CD4-positive, alpha-beta memory T cell (primary cell): ENCODE measurements around the gene CYP4F8. TPM values are rescaled to one million over a fixed set of nuclear protein-coding genes. Genes with fewer than 3 reads are reported as not detected.

Experiments
- CTCF ChIA-PET: fragments of 350-600 bp; sonication (Branson Sonifier 250); formaldehyde crosslinking; loops from one replicate; lab custom pipeline; 2021; ENCODE audit warnings: inconsistent platforms; ENCODE audit not compliant: partially characterized antibody; lab: Charles Lee
- POLR2A ChIA-PET: fragments of 350-600 bp; sonication (Branson Sonifier 250); formaldehyde crosslinking; loops from one replicate; lab custom pipeline; 2021; ENCODE audit not compliant: partially characterized antibody; lab: Charles Lee
- DNase-seq, 5 donors: peaks; one replicate each; pipeline versions ENCODE4 v3.0.0 to v3.0.0-alpha.2; 2020 to 2022; ENCODE audit warnings: mixed read lengths in 1 of 5
- H3K27ac ChIP-seq: one replicate; pipeline ENCODE4 v1.7.0; 2013; ENCODE audit warnings: low read depth, low read length
- H3K27me3 ChIP-seq: 2 replicates; pipeline ENCODE4 v1.7.0; 2013; ENCODE audit warnings: mild to moderate bottlenecking, low read length, moderate library complexity; ENCODE audit not compliant: insufficient read depth
- H3K36me3 ChIP-seq: 2 replicates; pipeline ENCODE4 v1.7.0; 2013; ENCODE audit warnings: mild to moderate bottlenecking, low read length, moderate library complexity; ENCODE audit not compliant: insufficient read depth
- H3K4me1 ChIP-seq: 2 replicates; pipeline ENCODE4 v1.7.0; 2013; ENCODE audit warnings: mild to moderate bottlenecking, low read length, moderate library complexity; ENCODE audit not compliant: insufficient read depth
- H3K4me3 ChIP-seq, 2 donors: one replicate each; pipeline ENCODE4 v1.7.0; 2013; ENCODE audit warnings: low read length in 2 of 2, mild to moderate bottlenecking in 1 of 2
- H3K9me3 ChIP-seq, 2 donors: one replicate each; pipeline ENCODE4 v1.7.0; 2013; ENCODE audit warnings: low read length in 2 of 2, control low read depth in 1 of 2; ENCODE audit not compliant: control insufficient read depth in 1 of 2
- H3K27ac Mint-ChIP-seq, 7 donors: one replicate each; pipeline ENCODE4 v1.8.0; 2020 to 2021; ENCODE audit warnings: mixed read lengths in 7 of 7, mild to moderate bottlenecking in 6 of 7, inconsistent platforms in 3 of 7, moderate library complexity in 3 of 7
- H3K27me3 Mint-ChIP-seq, 2 donors: one replicate each; pipeline ENCODE4 v1.8.0; 2020 to 2021; ENCODE audit warnings: mixed read lengths in 2 of 2
- H3K36me3 Mint-ChIP-seq, 2 donors: one replicate each; pipeline ENCODE4 v1.8.0; 2020 to 2021; ENCODE audit warnings: mixed read lengths in 2 of 2, inconsistent platforms in 1 of 2, mild to moderate bottlenecking in 1 of 2
- H3K4me1 Mint-ChIP-seq, 4 donors: one replicate each; pipeline ENCODE4 v1.8.0; 2020 to 2021; ENCODE audit warnings: mixed read lengths in 4 of 4, mild to moderate bottlenecking in 1 of 4
- H3K4me3 Mint-ChIP-seq, 8 donors: one replicate each; pipeline ENCODE4 v1.8.0; 2020 to 2021; ENCODE audit warnings: mixed read lengths in 8 of 8, mild to moderate bottlenecking in 7 of 8, moderate library complexity in 6 of 8, inconsistent platforms in 3 of 8
- H3K9me3 Mint-ChIP-seq, 8 donors: one replicate each; pipeline ENCODE4 v1.8.0; 2020 to 2021; ENCODE audit warnings: mixed read lengths in 8 of 8, mild to moderate bottlenecking in 5 of 8, inconsistent platforms in 3 of 8, moderate library complexity in 1 of 8
- intact Hi-C: fragments of 100-400 bp; cut with micrococcal nuclease; formaldehyde crosslinking; loops from one replicate; pipeline ENCODE4 v1.15.1; 2023
- polyA plus RNA-seq, 2 donors: library from polyadenylated mRNA; unstranded; fragments of 300-500 nt; fragmentation: Illumina TruSeq; gene quantifications; one replicate each; pipeline ENCODE4 v1.2.3, GENCODE V29; 2021
- total RNA-seq, 2 experiments: library from RNA; stranded (reverse); gene quantifications; one replicate each; pipeline ENCODE4 v1.2.3, GENCODE V29; 2021

The CYP4F8 gene
- total and polyA plus RNA-seq, 4 experiments from 2014 or later = not detected

DNA sequence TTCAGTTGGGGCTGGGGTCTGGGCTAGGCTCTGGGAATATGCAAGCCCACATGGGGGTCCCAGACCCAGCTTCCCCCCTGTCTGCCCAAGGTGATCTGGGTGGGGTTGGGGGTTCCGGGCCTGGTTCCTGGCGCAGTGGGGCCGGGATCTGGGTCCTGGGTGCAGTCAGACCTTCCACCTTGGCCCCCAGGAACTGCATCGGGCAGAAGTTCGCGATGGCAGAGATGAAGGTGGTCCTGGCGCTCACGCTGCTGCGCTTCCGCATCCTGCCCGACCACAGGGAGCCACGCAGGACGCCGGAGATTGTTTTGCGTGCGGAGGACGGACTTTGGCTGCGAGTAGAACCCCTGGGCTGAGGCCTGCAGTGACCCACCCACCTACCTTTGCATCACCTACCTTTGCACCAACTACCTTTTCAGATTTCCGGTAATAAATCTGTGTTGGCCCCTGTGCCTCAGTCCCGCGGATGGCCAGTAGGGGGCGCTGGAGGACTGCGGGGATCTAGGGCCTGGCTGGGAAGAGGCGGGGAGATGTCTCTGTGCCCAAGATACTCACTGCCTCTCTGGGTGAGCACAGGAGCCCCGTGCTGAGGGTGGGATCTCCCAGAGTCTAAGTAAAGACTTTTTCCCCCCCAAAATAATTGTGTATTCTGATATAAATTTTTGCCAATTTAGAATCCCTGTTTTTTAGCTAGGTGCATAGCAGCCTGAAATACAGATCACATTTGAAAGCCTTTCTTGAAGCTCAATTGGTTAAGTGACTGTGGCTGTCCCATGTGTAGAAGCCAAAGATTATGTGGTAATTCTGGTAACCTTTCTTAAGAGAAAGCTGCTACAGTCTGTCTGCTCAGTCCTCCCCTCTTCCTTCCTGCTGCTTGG, 14.2 kb downstream of the CYP4F8 start:
- Mint-ChIP-seq H3K4me1 (peaks cover 2 to 13% (median 9%) of the 10 kb centered on the region in 4 donors), H3K9me3 (no peaks in the 10 kb centered on the region), H3K27ac (no peak overlapping the region), H3K27me3 (peaks cover 3 to 14% of the 10 kb centered on the region in 2 donors), H3K36me3 (no peaks in the 10 kb centered on the region), H3K4me3 (no peak overlapping the region)
- Histone ChIP-seq H3K36me3 (no peaks in the 10 kb centered on the region), H3K4me1 (peaks cover 14% of the 10 kb centered on the region), H3K4me3 (no peak overlapping the region), H3K27ac (no peak overlapping the region), H3K27me3 (no peaks in the 10 kb centered on the region), H3K9me3 (no peaks in the 10 kb centered on the region)
- ChIA-PET CTCF (interaction anchor here (0.6 to 1.8 kb wide), 8 partner anchors 223 to 594 kb away, joined by 3 to 11 read pairs (median 4); partner anchors contain the start of gene FAM32A), POLR2A (interaction anchor here (0.8 kb wide), 1 partner anchor 208 kb away, joined by 3 read pairs; no protein-coding TSS in a partner anchor)
- intact Hi-C loops = loop anchor here (1.0 to 10.0 kb wide), 6 partner anchors 44 to 553 kb away; partner anchors contain the start of genes CYP4F12 and RAB8A
- peak; percentile 80 to 86 (median 81) for DNase-seq

DNA sequence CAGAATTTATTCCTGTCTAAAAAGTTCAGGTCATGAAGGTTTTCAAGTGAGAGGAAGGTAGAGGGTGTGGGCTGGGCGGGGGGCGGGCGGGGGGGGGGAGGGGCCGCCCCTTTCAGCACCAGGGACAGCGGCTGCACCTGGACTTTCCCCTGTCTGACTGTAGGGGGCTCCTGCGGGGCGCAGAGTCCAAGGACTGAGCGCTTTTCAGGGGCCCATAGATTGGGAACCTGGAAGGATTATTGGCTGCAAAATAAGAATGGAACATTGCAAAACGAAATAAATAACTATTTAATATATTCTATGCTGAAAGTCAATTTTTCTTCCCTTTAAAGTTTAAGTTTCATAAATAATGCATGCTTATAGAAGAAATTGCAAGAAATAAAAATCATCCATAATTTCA, 16.8 kb downstream of the CYP4F8 start:
- ChIA-PET CTCF (interaction anchor here (0.7 to 0.9 kb wide), 2 partner anchors 237 to 553 kb away, joined by 4 read pairs; partner anchors contain the start of gene FAM32A), POLR2A (interaction anchor here (1.1 kb wide), 1 partner anchor 544 kb away, joined by 3 read pairs; no protein-coding TSS in a partner anchor)
- peaks cover 2 to 17% (median 9%) of the 10 kb centered on the region in 4 donors for H3K4me1 Mint-ChIP-seq
- H3K4me3 ChIP-seq = no peak overlapping the region
- no peaks in the 10 kb centered on the region for H3K9me3 ChIP-seq
- intact Hi-C loops = no loop called here
- no peaks in the 10 kb centered on the region for H3K9me3 Mint-ChIP-seq
- H3K27me3 Mint-ChIP-seq = peaks cover 7 to 8% of the 10 kb centered on the region in 2 donors
- H3K27ac ChIP-seq = no peak overlapping the region
- no peak overlapping the region for H3K4me3 Mint-ChIP-seq
- peak in 4 of 5 donors; percentile 8 to 25 (median 15) for DNase-seq
- H3K36me3 ChIP-seq = no peaks in the 10 kb centered on the region
- H3K27ac Mint-ChIP-seq = no peak overlapping the region
- H3K4me1 ChIP-seq = peaks cover 14% of the 10 kb centered on the region
- no peaks in the 10 kb centered on the region for H3K27me3 ChIP-seq
- no peaks in the 10 kb centered on the region for H3K36me3 Mint-ChIP-seq

DNA sequence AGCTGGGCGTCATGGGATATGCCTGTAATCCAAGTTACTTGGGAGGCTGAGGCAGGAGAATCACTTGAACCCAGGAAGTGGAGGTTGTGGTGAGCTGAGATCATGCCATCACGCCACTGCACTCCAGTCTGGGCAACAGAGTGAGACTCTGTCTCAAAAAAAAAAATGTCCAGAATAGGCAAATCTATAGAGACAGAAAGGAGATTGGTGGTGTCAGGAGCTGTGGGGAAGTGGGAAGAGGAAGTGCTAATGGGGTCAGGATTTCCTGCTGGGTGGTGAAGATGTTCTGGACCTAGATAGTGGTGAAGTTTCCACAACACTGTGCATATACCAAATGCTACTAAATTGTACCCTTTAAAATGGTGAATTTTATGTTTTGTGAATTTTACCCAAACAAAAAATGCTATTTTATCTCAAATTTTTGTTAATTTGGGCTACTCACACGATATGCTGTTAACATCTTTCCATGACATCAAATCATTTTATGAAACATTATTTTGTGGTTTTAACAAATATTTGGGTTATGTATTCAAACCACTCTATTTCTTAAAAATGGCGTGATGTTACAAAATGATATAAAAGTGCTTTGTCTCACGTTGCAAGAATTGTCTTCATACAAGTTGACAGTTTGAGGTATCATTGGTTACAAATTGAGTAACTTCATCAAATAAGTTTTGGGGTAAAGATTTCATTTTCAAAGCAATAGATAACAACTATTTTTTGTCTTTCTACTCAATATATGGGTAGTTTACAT, 18.2 kb downstream of the CYP4F8 start:
- Histone ChIP-seq H3K9me3 (no peaks in the 10 kb centered on the region), H3K4me3 (no peak overlapping the region), H3K27ac (no peak overlapping the region), H3K36me3 (no peaks in the 10 kb centered on the region), H3K27me3 (no peaks in the 10 kb centered on the region), H3K4me1 (peaks cover 14% of the 10 kb centered on the region)
- Mint-ChIP-seq H3K4me1 (peaks cover 2 to 17% (median 9%) of the 10 kb centered on the region in 4 donors), H3K4me3 (no peak overlapping the region), H3K9me3 (no peaks in the 10 kb centered on the region), H3K27ac (no peak overlapping the region), H3K36me3 (no peaks in the 10 kb centered on the region), H3K27me3 (peaks cover 7 to 10% of the 10 kb centered on the region in 2 donors)
- intact Hi-C loops = no loop called here
- no peak for DNase-seq
- ChIA-PET POLR2A (no interaction called here), CTCF (interaction anchor here (0.5 to 1.5 kb wide), 2 partner anchors 10 to 19 kb away, joined by 3 read pairs; no protein-coding TSS in a partner anchor)

DNA sequence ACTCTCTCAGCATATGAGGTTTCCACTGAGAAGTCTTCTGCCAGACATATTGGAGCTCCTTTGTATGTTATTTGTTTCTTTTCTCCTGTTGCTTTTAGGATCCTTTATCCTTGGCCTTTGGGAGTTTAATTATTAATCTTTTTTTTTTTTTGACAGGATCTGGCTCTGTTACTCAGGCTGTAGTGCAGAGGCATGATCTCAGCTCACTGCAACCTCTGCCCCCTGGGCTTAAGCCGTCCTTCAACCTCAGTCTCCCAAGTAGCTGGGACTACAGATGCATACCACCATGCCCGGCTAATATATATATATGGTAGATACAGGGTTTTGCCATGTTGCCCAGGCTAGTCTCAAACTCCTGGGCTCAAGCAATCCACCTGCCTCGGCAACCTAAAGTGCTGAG, 19.1 kb downstream of the CYP4F8 start:
- Histone ChIP-seq H3K36me3 (no peaks in the 10 kb centered on the region), H3K27me3 (no peaks in the 10 kb centered on the region), H3K4me3 (no peak overlapping the region), H3K9me3 (no peaks in the 10 kb centered on the region), H3K4me1 (peaks cover 12% of the 10 kb centered on the region), H3K27ac (no peak overlapping the region)
- Mint-ChIP-seq H3K4me3 (no peak overlapping the region), H3K27ac (no peak overlapping the region), H3K4me1 (peaks cover 2 to 17% (median 9%) of the 10 kb centered on the region in 4 donors), H3K27me3 (peaks cover 9 to 10% of the 10 kb centered on the region in 2 donors), H3K9me3 (no peaks in the 10 kb centered on the region), H3K36me3 (no peaks in the 10 kb centered on the region)
- ChIA-PET CTCF (interaction anchor here (1.5 kb wide), 1 partner anchor 11 kb away, joined by 3 read pairs; no protein-coding TSS in a partner anchor), POLR2A (no interaction called here)
- intact Hi-C loops = no loop called here
- no peak for DNase-seq

DNA sequence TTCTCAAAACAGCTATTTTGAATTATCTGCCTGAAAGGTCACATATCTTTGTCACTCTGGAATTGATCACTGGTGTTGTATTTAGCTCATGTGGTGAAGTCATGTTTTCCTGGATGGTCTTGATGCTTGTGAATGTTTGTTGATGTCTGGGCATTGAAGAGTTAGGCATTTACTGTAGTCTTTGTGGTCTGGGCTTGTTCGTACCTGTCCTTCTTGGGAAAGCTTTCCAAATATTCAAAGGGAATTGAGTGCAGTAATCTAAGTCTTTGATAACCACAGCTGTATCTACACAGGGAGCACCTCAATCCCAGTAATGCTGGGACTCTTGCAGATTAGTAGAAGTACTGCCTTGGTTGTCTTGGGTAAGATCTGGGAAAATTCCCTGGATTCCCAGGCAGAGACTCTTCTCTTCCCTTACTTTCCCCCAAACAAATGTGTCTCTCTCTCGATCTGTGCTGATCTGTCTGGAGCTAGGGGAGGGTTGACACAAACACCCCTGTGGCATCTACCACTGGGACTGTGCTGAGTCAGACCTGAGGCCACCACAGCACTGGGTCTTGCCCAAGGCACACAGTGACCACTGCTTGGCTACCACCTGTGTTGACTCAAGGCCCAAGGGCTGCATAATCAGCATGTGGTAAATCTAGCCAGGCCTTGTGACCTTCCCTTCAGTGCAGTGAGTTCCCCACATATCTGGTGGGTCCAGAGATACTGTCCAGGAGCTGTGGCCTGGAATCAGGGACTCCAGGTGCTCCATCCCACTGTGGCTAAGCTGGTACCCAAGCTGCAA, 20.2 kb downstream of the CYP4F8 start:
- H3K36me3 ChIP-seq = no peaks in the 10 kb centered on the region
- POLR2A ChIA-PET = no interaction called here
- H3K4me3 Mint-ChIP-seq = no peak overlapping the region
- intact Hi-C loops = no loop called here
- H3K4me3 ChIP-seq = no peak overlapping the region
- H3K9me3 ChIP-seq = no peaks in the 10 kb centered on the region
- peaks cover 7% of the 10 kb centered on the region for H3K4me1 ChIP-seq
- H3K27ac ChIP-seq = no peak overlapping the region
- no peaks in the 10 kb centered on the region for H3K9me3 Mint-ChIP-seq
- no peak overlapping the region for H3K27ac Mint-ChIP-seq
- peaks cover 2 to 17% (median 9%) of the 10 kb centered on the region in 4 donors for H3K4me1 Mint-ChIP-seq
- DNase-seq = no peak
- H3K27me3 Mint-ChIP-seq = peaks cover 11 to 13% of the 10 kb centered on the region in 2 donors
- H3K36me3 Mint-ChIP-seq = no peaks in the 10 kb centered on the region
- no peaks in the 10 kb centered on the region for H3K27me3 ChIP-seq
- CTCF ChIA-PET = interaction anchor here (1.5 kb wide), 1 partner anchor 12 kb away, joined by 3 read pairs; no protein-coding TSS in a partner anchor

DNA sequence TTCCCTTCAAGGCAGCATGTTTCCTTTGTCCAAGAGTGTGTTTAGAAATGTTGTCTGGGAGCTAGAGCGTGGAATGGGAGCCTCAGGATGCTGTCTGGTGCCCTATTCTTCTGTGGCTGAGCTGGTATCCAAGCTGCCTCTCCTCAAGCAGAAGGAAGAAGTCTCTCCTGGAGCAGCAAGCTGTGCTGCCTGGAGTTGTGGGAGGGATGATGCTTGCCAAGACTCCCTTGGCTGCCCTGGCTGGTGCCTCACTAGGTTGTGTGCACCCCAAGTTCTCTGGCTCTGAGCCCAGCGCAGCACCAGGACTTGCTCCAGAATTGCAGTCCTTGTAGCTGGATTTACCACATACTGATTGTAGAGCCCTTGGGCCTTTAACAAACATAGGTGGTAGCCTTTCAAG, 21.0 kb downstream of the CYP4F8 start:
- ChIA-PET POLR2A (no interaction called here), CTCF (no interaction called here)
- Histone ChIP-seq H3K27ac (no peak overlapping the region), H3K4me3 (no peak overlapping the region), H3K36me3 (no peaks in the 10 kb centered on the region), H3K27me3 (no peaks in the 10 kb centered on the region), H3K9me3 (no peaks in the 10 kb centered on the region), H3K4me1 (peaks cover 7% of the 10 kb centered on the region)
- no peak overlapping the region for H3K27ac Mint-ChIP-seq
- no peaks in the 10 kb centered on the region for H3K9me3 Mint-ChIP-seq
- peaks cover 2 to 17% (median 9%) of the 10 kb centered on the region in 4 donors for H3K4me1 Mint-ChIP-seq
- no peak for DNase-seq
- H3K36me3 Mint-ChIP-seq = no peaks in the 10 kb centered on the region
- peaks cover 8 to 13% of the 10 kb centered on the region in 2 donors for H3K27me3 Mint-ChIP-seq
- H3K4me3 Mint-ChIP-seq = no peak overlapping the region
- intact Hi-C loops = no loop called here
